HL-60 (cell line): ENCODE measurements around the gene SLC38A8.

Experiments
- CTCF ChIP-seq: IDR thresholded peaks from one replicate; pipeline ENCODE4 v1.5.1; 2011; ENCODE audit warnings: low read length, control low read depth, inconsistent platforms; ENCODE audit not compliant: insufficient read depth
- POLR2AphosphoS5 ChIP-seq: IDR thresholded peaks from 2 replicates; pipeline ENCODE4 v1.6.1; 2012; ENCODE audit warnings: low read depth
- REST ChIP-seq: IDR thresholded peaks from 2 replicates; pipeline ENCODE4 v1.6.1; 2012; ENCODE audit warnings: low read depth; ENCODE audit not compliant: insufficient replicate concordance
- SPI1 ChIP-seq: IDR thresholded peaks from 2 replicates; pipeline ENCODE4 v1.6.1; 2012; ENCODE audit warnings: low read depth, mild to moderate bottlenecking, borderline replicate concordance

- TF ChIP-seq CTCF (no peak), POLR2AphosphoS5 (no peak), REST (no peak), SPI1 (no peak)
Measured at GRCh38 chr16:84071121-84071520, 28.5 kb upstream of the SLC38A8 start.
